Lower leg skin (tissue), 3 donors: ENCODE data around the gene LEFTY1.

Experiments
- POLR2A ChIP-seq, 2 donors: fragments of 450-650 bp; IDR thresholded peaks; one replicate each; pipeline ENCODE4 v1.6.1; 2016 to 2017; ENCODE audit warnings: antibody characterized with exemption in 2 of 2, mild to moderate bottlenecking in 1 of 2, moderate library complexity in 1 of 2
- TF ChIP-seq, protein P1 (sequence below), 3 donors: fragments of 450-650 bp; IDR thresholded peaks; one replicate each; pipeline ENCODE4 v1.5.1; 2016; ENCODE audit warnings: antibody characterized with exemption in 3 of 3, mild to moderate bottlenecking in 3 of 3, moderate library complexity in 2 of 3

DNA sequence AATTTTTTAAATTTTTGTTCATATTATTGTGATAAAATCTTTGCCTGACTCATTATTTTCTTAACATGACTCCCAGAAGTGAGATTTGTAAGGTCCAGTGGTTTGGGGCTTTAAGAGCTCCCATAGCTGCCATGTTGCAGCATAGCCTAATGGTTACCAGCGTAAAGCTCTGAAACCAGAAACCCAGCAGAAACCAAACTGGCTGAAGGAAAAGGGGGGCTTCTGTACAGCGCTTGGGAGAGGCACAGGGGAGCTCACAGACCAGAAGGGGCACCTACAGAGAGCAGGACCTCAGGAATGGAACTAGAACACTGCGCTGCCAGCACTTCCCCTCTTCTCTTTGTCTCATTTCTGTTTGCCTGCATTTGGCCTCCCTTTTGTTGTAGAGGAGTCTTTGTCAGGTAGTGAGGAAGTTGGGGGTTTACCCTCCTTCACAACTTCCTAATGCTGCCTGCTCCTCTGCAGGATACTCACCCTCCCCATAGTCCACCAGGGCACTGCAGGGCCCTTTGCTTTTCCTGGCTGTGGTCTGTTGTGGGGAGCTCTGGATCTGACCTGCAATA is 37.7 kb upstream of the LEFTY1 start:
- TF ChIP-seq, protein P1, sequence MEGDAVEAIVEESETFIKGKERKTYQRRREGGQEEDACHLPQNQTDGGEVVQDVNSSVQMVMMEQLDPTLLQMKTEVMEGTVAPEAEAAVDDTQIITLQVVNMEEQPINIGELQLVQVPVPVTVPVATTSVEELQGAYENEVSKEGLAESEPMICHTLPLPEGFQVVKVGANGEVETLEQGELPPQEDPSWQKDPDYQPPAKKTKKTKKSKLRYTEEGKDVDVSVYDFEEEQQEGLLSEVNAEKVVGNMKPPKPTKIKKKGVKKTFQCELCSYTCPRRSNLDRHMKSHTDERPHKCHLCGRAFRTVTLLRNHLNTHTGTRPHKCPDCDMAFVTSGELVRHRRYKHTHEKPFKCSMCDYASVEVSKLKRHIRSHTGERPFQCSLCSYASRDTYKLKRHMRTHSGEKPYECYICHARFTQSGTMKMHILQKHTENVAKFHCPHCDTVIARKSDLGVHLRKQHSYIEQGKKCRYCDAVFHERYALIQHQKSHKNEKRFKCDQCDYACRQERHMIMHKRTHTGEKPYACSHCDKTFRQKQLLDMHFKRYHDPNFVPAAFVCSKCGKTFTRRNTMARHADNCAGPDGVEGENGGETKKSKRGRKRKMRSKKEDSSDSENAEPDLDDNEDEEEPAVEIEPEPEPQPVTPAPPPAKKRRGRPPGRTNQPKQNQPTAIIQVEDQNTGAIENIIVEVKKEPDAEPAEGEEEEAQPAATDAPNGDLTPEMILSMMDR (IDR thresholded peaks at IDR 0.05), result no peak
- TF ChIP-seq POLR2A (IDR thresholded peaks at IDR 0.05), result no peak
